ENCODE measurements around the gene JADE2.

DNA sequence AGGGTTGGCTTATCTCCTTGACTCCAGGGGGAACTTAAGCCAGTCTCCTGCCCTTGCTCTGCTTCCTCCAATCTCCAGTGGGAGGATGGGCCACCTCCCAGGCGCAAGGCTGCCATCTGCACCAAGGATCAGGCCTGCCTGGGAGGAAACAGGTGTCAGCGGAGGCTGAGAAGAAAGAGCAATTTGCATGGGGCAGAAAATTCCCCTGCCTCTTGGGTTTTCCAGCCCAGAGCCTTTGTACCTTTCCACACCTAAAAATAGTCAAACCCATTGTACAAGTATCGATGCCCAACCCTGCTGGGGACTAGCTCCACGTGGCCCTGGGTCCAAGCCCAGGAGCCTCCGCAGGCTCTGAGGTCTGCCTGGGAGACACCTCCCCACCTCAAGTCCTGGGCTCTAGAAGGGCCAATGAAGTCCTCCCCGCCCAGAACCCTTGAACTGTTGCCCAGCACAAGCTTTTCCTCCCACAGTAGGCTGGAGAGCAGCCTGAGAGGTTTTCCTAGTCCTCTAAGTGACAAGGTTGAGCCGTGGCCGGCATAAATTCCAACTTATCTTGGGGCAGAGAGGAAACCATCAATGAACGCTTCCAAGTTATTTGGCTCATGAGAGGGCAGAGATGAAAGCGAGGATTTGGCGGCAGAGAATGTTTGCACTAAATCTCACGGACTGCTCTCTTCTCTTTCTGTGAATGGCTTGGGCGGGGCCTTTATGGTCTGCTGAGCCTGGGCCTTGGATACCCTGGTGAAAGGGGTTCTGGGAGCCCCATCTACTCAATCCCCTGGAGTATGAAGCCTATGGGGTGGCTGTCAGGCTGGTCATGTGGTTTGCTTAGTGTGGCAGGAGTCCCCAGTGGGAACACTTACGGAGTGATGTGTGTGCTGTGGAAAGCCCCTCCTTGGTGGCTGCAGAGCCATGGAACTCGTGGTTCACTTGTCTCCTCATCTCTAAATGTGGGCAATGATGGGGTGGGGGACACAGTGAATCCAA, 15.6 kb downstream of the JADE2 start:
- TF ChIP-seq CTCF (IDR thresholded peaks at IDR 0.05; ENCODE audit: low read depth, low read length, poor library complexity, severe bottlenecking) (no peak), EZH2phosphoT487 (IDR thresholded peaks at IDR 0.05; ENCODE audit: borderline replicate concordance, low read length) (no peak)

Data from DOHH2 (cell line).